ENCODE data around the gene STAG2. TPM values are rescaled to one million over a fixed set of nuclear protein-coding genes. Genes with fewer than 3 reads are reported as not detected.

Gene STAG2
- total RNA-seq, 1 experiment from 2014 or later, result 66.3 TPM

- no peak for TF ChIP-seq REST (IDR thresholded peaks at IDR 0.05; ENCODE audit: low read depth)
Observed at GRCh38 chrX:123918106-123918721, 43.3 kb upstream of the STAG2 start (continued).

GRCh38 chrX:123920105-123920785 lies 41.3 kb upstream of the STAG2 start:
- Histone ChIP-seq H3K27ac (ENCODE audit: low read depth, low read length) (no peak overlapping the region), H3K79me2 (ENCODE audit: insufficient read depth, low read length) (no peaks in the 10 kb centered on the region), H3K4me1 (ENCODE audit: control insufficient read depth in 1 of 2, insufficient read depth in 2 of 2, low read length in 2 of 2) (peaks cover 2 to 11% of the 10 kb centered on the region in 2 experiments; a peak in 3 of 4 replicates), H4K20me1 (ENCODE audit: insufficient read depth) (no peaks in the 10 kb centered on the region), H3K27me3 (ENCODE audit: insufficient read depth, low read length) (no peaks in the 10 kb centered on the region), H3K4me2 (ENCODE audit: low read length) (no peak overlapping the region), H3K9ac (ENCODE audit: low read length) (no peak overlapping the region), H2AFZ (ENCODE audit: low read depth, low read length, poor library complexity, severe bottlenecking) (no peak overlapping the region), H3K4me3 (replicated peaks in 1 of 2; ENCODE audit: low read depth in 1 of 2, low read length in 2 of 2) (no peak overlapping the region), H3K9me2 (ENCODE audit: insufficient read depth) (no peaks in the 10 kb centered on the region), H3K9me3 (ENCODE audit: control insufficient read depth in 1 of 2, insufficient read depth in 1 of 2, low read depth in 1 of 2, low read length in 2 of 2) (no peaks in the 10 kb centered on the region), H3K36me3 (ENCODE audit: control insufficient read depth in 1 of 2, insufficient read depth in 2 of 2, low read length in 2 of 2) (no peaks in the 10 kb centered on the region)
- DNase-seq (ENCODE audit: low read depth, low spot score), result no peak
- ChIA-PET CTCF (no interaction called here), RAD21 (ENCODE audit: low non-redundant PET in 1 of 2, low total read pairs in 2 of 2, uncharacterized antibody in 2 of 2, unreplicated experiment in 2 of 2) (no interaction called here), POLR2A (no interaction called here)
- intact Hi-C loops (cut with micrococcal nuclease), result no loop called here
- TF ChIP-seq FOSL1 (IDR thresholded peaks at IDR 0.05; ENCODE audit: low read depth) (0 out of 2 replicates have a peak, but pooled peaks have one; percentile 14), EZH2phosphoT487 (IDR thresholded peaks at IDR 0.05; ENCODE audit: borderline replicate concordance) (no peak)
- 0 out of 2 replicates have a peak, but pooled peaks have one; percentile 50 for ATAC-seq
- BruUV-seq (replicated peaks), result no TSS peak

Measured in HCT116 (cell line).